Calu3 (cell line): ENCODE data around the gene FOXN3. TPM values are rescaled to one million over a fixed set of nuclear protein-coding genes. Genes with fewer than 3 reads are reported as not detected.

Source experiments
- BruUV-seq: library from RNA; stranded (reverse); fragments of 400-500 nt; replicated peaks from 2 replicates; lab custom pipeline; 2021; lab: Mats Ljungman, UMichigan
- CTCF ChIA-PET: fragments of 300-600 bp; sonication (Branson Sonifier 250); formaldehyde crosslinking; loops from one replicate; lab custom pipeline; 2022; ENCODE audit warnings: antibody characterized with exemption; lab: Charles Lee
- DNase-seq: peaks from one replicate; pipeline ENCODE4 v3.0.0; 2022
- H3K27ac Mint-ChIP-seq: one replicate; pipeline ENCODE4 v1.8.0; 2022; ENCODE audit warnings: mixed read lengths; ENCODE audit not compliant: unreplicated experiment
- H3K27me3 Mint-ChIP-seq: one replicate; pipeline ENCODE4 v1.8.0; 2022; ENCODE audit warnings: mixed read lengths; ENCODE audit not compliant: unreplicated experiment
- H3K36me3 Mint-ChIP-seq: one replicate; pipeline ENCODE4 v1.8.0; 2022; ENCODE audit warnings: mild to moderate bottlenecking, moderate library complexity, mixed read lengths; ENCODE audit not compliant: insufficient read depth, unreplicated experiment
- H3K4me1 Mint-ChIP-seq: one replicate; pipeline ENCODE4 v1.8.0; 2022; ENCODE audit warnings: mild to moderate bottlenecking, low read depth, mixed read lengths; ENCODE audit not compliant: unreplicated experiment
- H3K4me3 Mint-ChIP-seq: one replicate; pipeline ENCODE4 v1.8.0; 2022; ENCODE audit warnings: mild to moderate bottlenecking, low read depth, moderate library complexity, mixed read lengths; ENCODE audit not compliant: unreplicated experiment
- H3K9me3 Mint-ChIP-seq: one replicate; pipeline ENCODE4 v1.8.0; 2022; ENCODE audit warnings: low read depth, mixed read lengths; ENCODE audit not compliant: unreplicated experiment
- intact Hi-C: fragments of 100-400 bp; cut with micrococcal nuclease; formaldehyde crosslinking; loops from one replicate; pipeline ENCODE4 v1.10.0; 2022; ENCODE audit not compliant: unreplicated experiment
- total RNA-seq: library from RNA; stranded (reverse); gene quantifications from 2 replicates; pipeline ENCODE4 v1.2.3, GENCODE V29; 2022
- TF ChIP-seq, protein P1 (sequence below): fragments of 200-600 bp; IDR thresholded peaks from one replicate; pipeline ENCODE4 v1.8.0; 2022; ENCODE audit warnings: antibody characterized with exemption; ENCODE audit not compliant: unreplicated experiment

Gene FOXN3
- total RNA-seq, 1 experiment from 2014 or later = 11.8 TPM

DNA sequence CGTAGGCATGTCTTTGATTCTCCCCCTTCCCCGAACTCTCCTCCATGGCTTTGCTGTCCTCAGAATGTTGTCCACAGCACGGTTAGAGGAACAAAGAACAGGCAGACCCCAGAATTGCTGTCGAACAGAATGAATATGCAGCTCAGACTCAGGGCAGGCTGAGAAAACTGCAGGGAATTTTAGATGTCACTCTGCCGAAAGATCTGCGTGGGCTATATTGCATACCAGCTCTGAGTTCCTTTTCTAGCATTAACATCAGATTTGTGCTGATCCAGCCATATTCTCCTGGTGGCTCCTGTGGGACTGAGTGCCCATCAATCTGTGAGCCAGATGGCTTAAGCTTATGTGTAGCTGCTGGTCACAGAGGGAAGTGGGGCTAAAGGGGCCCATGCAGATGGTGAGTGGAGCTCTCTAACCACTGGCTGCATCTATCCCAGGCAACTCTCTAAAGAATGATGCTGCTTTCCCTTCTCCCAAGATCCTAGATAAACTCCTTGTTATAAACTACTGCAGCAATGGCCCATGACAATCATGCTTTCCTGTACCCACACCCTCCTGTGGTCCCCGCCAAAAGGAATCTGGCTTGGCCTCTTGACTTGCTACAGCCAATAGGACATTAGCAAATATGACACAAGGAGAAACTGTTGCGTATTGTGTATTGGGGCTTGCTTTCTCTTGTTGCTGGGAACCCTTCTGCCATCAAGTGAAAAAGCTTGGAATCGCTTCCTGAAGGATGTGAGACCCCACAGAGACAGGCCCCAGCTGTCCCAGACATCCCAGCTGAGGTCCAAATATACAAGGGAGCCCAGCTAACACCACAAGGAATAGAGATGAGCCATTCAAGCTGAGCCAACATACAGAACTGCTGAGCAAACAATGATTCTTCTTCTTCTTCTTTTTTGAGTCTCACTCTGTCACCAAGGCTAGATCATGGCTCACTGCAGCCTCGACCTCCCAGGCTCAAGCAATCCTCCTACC, 101.3 kb downstream of the FOXN3 start:
- H3K4me3 Mint-ChIP-seq = no peak overlapping the region
- CTCF ChIA-PET = no interaction called here
- DNase-seq = no peak
- BruUV-seq = no TSS peak
- H3K27ac Mint-ChIP-seq = no peak overlapping the region
- H3K9me3 Mint-ChIP-seq = peaks cover 5% of the 10 kb centered on the region
- no peaks in the 10 kb centered on the region for H3K27me3 Mint-ChIP-seq
- intact Hi-C loops = no loop called here
- TF ChIP-seq, protein P1, sequence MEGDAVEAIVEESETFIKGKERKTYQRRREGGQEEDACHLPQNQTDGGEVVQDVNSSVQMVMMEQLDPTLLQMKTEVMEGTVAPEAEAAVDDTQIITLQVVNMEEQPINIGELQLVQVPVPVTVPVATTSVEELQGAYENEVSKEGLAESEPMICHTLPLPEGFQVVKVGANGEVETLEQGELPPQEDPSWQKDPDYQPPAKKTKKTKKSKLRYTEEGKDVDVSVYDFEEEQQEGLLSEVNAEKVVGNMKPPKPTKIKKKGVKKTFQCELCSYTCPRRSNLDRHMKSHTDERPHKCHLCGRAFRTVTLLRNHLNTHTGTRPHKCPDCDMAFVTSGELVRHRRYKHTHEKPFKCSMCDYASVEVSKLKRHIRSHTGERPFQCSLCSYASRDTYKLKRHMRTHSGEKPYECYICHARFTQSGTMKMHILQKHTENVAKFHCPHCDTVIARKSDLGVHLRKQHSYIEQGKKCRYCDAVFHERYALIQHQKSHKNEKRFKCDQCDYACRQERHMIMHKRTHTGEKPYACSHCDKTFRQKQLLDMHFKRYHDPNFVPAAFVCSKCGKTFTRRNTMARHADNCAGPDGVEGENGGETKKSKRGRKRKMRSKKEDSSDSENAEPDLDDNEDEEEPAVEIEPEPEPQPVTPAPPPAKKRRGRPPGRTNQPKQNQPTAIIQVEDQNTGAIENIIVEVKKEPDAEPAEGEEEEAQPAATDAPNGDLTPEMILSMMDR = no peak
- no peaks in the 10 kb centered on the region for H3K36me3 Mint-ChIP-seq
- no peaks in the 10 kb centered on the region for H3K4me1 Mint-ChIP-seq

DNA sequence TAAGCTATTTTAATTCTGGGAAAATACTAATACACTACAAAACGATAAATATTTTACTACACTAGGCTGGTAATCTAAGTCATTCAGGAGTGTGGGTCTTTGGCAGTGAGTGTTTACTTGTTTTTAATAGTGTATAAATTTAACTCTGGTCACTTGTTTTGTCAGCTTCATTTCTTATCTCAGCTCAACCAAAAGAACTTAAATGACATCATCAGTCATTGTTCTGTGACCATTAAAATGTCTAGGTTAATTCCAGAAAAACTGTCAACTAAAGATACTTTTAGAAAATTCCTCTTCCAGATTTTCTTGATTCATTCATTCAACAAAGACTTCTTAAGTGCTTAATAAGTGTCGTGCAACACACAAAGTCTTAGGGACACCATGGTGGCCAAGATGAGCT, 102.8 kb downstream of the FOXN3 start:
- intact Hi-C loops = no loop called here
- H3K27me3 Mint-ChIP-seq = no peaks in the 10 kb centered on the region
- no TSS peak for BruUV-seq
- TF ChIP-seq, protein P1 = no peak
- no peaks in the 10 kb centered on the region for H3K4me1 Mint-ChIP-seq
- H3K27ac Mint-ChIP-seq = no peak overlapping the region
- H3K36me3 Mint-ChIP-seq = no peaks in the 10 kb centered on the region
- DNase-seq = no peak
- H3K4me3 Mint-ChIP-seq = no peak overlapping the region
- CTCF ChIA-PET = interaction anchor here (0.6 kb wide), 1 partner anchor 10 kb away, joined by 3 read pairs; no protein-coding TSS in a partner anchor
- peaks cover 2% of the 10 kb centered on the region for H3K9me3 Mint-ChIP-seq

DNA sequence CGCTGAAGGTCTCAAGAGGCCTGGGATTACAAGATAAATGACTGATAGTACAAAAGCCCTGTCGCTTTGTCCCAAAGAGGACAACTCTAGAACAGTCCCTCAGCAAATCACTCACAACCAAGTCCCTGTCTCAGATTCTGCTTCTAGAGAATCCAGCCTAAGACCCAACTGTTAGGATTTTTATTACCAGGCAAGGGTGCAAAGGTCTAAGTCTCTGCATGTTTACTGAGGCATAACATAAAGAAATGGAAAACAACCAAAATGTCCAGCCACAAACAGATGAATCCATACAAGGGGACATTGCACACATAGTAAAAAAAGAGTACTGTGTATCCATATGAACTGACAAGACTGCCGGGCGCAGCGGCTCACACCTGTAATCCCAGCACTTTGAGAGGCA, 104.1 kb downstream of the FOXN3 start:
- TF ChIP-seq, protein P1 = no peak
- DNase-seq = no peak
- no TSS peak for BruUV-seq
- H3K9me3 Mint-ChIP-seq = peaks cover 2% of the 10 kb centered on the region
- CTCF ChIA-PET = no interaction called here
- intact Hi-C loops = no loop called here
- H3K36me3 Mint-ChIP-seq = no peaks in the 10 kb centered on the region
- H3K4me3 Mint-ChIP-seq = no peak overlapping the region
- no peak overlapping the region for H3K27ac Mint-ChIP-seq
- no peaks in the 10 kb centered on the region for H3K27me3 Mint-ChIP-seq
- no peaks in the 10 kb centered on the region for H3K4me1 Mint-ChIP-seq

DNA sequence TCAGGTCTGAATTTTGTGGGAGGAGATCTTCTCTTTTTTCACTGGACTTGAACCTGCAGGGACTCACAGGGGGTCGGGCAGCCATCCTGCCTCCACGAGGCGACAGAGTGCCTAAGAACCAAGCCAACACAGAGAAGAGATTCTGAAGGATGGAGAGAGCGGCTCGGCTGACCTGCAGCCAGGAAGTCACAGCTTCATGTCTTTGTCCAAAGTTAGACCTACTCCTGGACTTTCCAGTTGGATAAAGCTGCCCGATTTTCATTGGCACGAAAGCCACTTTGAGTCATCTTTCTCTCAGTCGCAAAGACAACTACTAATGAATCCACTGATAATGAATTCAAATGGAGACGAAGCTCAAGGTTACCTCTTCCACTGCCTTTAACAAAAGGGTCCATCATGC, 106.8 kb downstream of the FOXN3 start:
- intact Hi-C loops = no loop called here
- Mint-ChIP-seq H3K4me1 (no peaks in the 10 kb centered on the region), H3K9me3 (peaks cover 2% of the 10 kb centered on the region), H3K36me3 (no peaks in the 10 kb centered on the region), H3K4me3 (no peak overlapping the region), H3K27me3 (no peaks in the 10 kb centered on the region), H3K27ac (no peak overlapping the region)
- TF ChIP-seq, protein P1 = no peak
- BruUV-seq = no TSS peak
- CTCF ChIA-PET = no interaction called here
- no peak for DNase-seq
